ENCODE measurements around the gene RAD50.
"Not testable (repeated sequence)": the region's sequence is repeated elsewhere in the genome, so short reads cannot be mapped to it uniquely, and the experiment has no call there.

Gene RAD50

DNA sequence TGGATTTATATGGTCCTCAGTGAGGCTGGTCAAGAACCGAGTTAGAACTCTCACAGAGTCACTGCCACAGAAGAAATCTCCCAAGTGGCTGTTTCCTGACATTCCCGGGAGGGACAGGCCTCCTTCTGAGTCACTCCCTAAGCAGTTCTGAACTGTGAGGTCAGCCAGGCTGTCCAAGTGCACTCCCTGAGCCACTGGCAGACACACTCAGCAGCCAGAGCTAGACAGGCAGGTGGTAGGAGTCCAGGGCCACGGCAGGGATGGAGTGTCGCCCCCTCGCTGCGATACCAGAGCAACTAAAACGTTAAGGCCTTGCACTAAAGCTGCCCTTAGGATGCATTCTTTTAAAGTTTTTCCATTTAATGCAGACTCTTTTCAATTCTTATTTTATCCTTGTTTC, 120.4 kb downstream of the RAD50 start:
- DNase-seq (ENCODE audit: low read depth): peak; percentile 66

- no peak for DNase-seq (ENCODE audit: low read depth)
These were observed 121.1 kb downstream of the RAD50 start for GRCh38 chr5:132677682-132678400.

GRCh38 chr5:132678735-132679134, 122.0 kb downstream of the RAD50 start:
- DNase-seq (ENCODE audit: low read depth): no peak

DNA sequence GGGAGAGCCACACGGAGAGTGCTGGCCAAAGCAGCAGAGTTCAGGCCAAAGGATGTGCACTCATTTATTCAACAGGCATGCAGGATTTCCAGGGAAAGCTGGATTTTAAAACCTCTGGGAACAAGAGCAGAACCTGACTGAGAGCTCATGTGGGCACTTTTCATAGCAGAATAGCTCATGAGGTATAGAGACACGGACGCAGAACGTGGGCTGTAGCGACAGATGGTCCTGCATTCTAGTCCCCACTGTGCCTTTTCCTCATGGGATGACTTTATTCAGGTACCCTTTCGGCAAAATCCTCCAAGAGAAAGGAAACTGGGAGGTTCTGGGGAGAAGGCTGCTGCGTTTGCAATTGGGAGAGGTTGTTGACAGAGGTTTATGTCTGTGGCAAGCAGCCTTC, 122.4 kb downstream of the RAD50 start:
- DNase-seq (ENCODE audit: low read depth): no peak

DNA sequence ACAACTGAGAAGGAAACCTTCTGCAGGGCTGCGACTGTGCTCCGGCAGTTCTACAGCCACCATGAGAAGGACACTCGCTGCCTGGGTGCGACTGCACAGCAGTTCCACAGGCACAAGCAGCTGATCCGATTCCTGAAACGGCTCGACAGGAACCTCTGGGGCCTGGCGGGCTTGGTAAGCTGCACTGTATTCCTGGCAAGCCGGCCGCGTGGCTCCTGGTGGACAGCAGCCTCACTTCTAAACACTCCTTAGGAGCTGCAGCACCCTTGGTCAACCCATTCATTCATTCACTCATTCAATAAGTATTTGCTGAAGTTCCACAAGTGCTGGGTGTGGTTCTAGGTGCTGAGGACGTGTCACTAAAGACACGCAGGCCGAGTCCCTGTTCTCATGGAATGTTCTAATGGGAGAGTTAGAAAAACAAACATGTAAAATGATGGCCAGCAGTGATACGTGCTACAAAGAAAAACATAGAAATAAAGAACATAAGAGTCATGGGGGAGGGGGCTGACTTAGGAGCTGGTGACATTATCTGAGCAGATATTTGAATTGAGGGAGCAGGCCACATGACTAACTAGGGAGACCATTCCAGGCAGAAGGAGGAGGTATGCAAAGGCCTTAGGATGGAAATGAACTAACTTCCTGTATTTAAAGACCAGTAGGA, 123.1 kb downstream of the RAD50 start:
- DNase-seq (ENCODE audit: low read depth): no peak

- DNase-seq (ENCODE audit: low read depth): no peak
These were observed 124.2 kb downstream of the RAD50 start for GRCh38 chr5:132680780-132681475.

GRCh38 chr5:132681476-132681831, 124.7 kb downstream of the RAD50 start:
- DNase-seq (ENCODE audit: low read depth): no peak

- DNase-seq (ENCODE audit: low read depth): no peak
These were observed 125.2 kb downstream of the RAD50 start for GRCh38 chr5:132681983-132682382.

DNA sequence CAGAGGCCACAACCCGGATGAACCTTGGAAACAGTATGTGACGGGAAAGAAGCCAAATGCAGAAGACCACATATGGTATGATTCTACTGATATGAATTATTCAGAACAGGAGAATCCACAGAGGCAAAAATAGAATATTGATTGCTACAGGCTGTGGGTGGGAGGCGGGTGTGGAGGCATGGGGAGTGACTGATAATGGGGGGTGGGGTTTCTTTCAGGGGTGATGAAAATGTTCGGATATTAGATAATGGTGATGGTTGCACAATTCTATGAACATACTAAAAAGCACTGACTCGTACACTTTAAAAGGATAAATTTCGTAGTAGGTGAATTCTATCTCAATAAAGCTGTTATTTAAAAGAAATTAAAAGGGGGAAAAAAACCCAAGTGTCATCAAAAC, 127.7 kb downstream of the RAD50 start:
- DNase-seq (ENCODE audit: low read depth): no peak

DNA sequence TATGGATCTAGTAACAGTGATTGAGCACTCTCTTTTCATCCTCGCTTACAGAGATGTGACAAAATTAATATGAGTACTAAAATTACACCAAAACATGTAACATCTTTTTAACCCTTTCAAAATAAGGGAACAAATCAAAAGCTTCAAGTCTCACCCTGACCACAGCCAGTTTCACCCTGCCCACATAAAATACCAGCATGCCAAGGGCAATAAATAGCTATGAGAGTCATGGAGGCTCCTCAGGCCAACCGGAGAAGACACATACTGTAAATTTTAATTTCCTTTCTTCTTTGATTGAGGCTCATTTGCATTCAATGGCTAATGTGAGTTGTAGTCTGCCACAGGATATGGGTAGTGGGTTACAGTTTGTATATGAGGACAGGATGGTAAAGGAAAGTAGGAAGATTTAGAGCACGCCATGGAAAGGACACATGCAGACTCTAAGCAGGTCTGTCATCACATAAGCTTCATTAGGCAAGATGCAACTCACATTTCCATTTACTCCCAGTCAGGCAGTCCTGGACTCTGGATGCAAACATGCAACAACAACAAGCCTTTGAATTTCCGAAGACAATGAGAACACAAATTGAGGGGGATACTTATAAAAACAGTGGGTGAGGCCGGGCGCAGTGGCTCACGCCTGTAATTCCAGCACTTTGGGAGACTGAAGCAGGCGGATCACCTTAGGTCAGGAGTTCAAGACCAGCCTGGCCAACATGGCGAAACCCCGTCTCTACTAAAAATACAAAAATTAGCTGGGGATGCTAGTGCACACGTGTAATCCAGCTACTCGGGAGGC, 128.3 kb downstream of the RAD50 start:
- DNase-seq (ENCODE audit: low read depth): no peak

- no peak for DNase-seq (ENCODE audit: low read depth)
These were observed 129.4 kb downstream of the RAD50 start for GRCh38 chr5:132686193-132686592.

DNA sequence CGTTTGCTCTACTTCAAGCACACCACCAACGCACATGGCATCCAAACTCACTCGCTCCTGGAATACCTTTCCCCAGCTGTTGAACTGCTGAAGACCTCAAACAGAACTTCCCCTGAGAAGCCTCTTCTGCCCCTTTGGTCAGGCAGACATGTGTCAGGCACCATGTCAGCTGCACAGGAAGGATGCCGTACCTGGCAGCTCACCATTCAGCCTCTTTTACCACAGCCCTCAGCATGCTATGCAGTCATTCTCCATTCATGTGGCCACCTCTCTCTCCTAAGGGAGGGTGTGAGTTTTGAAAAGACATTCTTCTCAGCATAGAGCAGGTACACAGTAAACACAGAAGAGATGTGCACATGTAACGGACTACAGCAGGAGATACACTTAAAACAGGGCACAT, 131.2 kb downstream of the RAD50 start:
- no peak for DNase-seq (ENCODE audit: low read depth)

DNA sequence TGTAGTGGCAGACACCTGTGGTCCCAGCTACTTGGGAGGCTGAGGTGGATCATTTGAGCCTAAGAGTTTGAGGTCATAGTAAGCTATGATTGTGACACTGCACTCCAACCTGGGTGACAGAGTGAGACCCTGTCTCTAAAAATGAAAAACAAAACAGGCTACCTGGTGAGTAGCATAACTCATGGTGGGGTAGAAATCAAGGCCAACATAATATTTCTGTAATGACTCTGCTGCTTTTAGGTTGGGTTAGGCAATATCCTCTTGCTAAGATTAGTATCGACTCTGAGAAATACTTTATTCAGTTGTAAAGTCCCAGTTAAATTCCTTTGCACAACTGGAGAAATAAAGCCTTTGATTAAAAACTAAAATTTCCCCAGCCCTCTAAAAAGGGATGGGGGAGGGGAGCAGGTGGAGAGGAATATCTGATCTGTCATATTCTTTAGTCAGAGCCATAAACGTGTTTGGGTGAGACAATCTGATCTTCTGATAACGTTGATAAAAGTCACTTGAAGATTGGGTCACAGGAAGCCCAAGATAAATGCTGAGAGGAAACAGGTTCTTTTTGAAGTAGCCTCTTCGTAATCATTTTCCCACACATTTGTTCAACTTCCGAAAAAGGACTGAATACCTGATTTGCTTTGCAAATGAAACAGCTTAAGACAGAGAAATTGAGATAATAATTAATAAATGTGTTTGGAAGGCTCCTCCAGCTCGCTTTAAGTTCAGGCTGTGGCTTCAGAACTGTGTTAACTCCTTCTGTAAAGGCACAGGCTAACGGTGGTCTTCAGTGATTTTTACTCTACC, 132.0 kb downstream of the RAD50 start:
- no peak for DNase-seq (ENCODE audit: low read depth)

- no peak for DNase-seq (ENCODE audit: low read depth)
These were observed 132.7 kb downstream of the RAD50 start for GRCh38 chr5:132689513-132689912.

GRCh38 chr5:132690156-132690555, 133.4 kb downstream of the RAD50 start:
- DNase-seq (ENCODE audit: low read depth): no peak

GRCh38 chr5:132691755-132692631, 135.2 kb downstream of the RAD50 start:
- not testable (repeated sequence) for DNase-seq (ENCODE audit: low read depth)

GRCh38 chr5:132692632-132692967, 135.8 kb downstream of the RAD50 start:
- no peak for DNase-seq (ENCODE audit: low read depth)
